HepG2 (cell line): ENCODE data around the gene HS3ST5. TPM values are rescaled to one million over a fixed set of nuclear protein-coding genes. Genes with fewer than 3 reads are reported as not detected.
A peak's percentile ranks its signal among the peaks of the same experiment; 100 is the strongest.

Experiments
- FOXP4 ChIP-seq: sonication (generic); formaldehyde crosslinking; IDR thresholded peaks from 2 replicates; pipeline ENCODE4 v1.4.0; 2020; ENCODE audit warnings: missing genetic modification reagents
- GATAD1 ChIP-seq: IDR thresholded peaks from 2 replicates; pipeline ENCODE4 v1.6.1; 2016; ENCODE audit warnings: missing genetic modification reagents, missing compliant biosample characterization
- MEIS1 ChIP-seq: sonication (generic); formaldehyde crosslinking; IDR thresholded peaks from 2 replicates; pipeline ENCODE4 v1.9.0; 2021; ENCODE audit warnings: mild to moderate bottlenecking, missing genetic modification reagents, moderate library complexity, borderline replicate concordance
- SKI ChIP-seq: fragments of 450-650 bp; IDR thresholded peaks from one replicate; pipeline ENCODE4 v1.6.1; 2018; ENCODE audit warnings: mild to moderate bottlenecking; ENCODE audit not compliant: partially characterized antibody
- TARDBP ChIP-seq: sonication (generic); formaldehyde crosslinking; IDR thresholded peaks from 2 replicates; pipeline ENCODE4 v1.8.0; 2022; ENCODE audit warnings: mild to moderate bottlenecking, missing genetic modification reagents
- XRCC5 ChIP-seq: fragments of 200-400 bp; formaldehyde crosslinking; optimal IDR thresholded peaks from 2 replicates; pipeline ENCODE3; 2017; ENCODE audit warnings: mild to moderate bottlenecking, low read length
- ZKSCAN8 ChIP-seq: IDR thresholded peaks from 2 replicates; pipeline ENCODE4 v1.6.1; 2016; ENCODE audit warnings: borderline replicate concordance, missing genetic modification reagents, missing compliant biosample characterization
- ZNF260 ChIP-seq: sonication (generic); formaldehyde crosslinking; IDR thresholded peaks from 2 replicates; pipeline ENCODE4 v1.4.0; 2020; ENCODE audit warnings: missing genetic modification reagents, low read depth, mild to moderate bottlenecking, borderline replicate concordance
- ZNF296 ChIP-seq: sonication (generic); formaldehyde crosslinking; conservative IDR thresholded peaks from 2 replicates; pipeline ENCODE4 v1.5.0; 2020; ENCODE audit warnings: mild to moderate bottlenecking, missing genetic modification reagents
- polyA plus RNA-seq, 8 experiments: library from polyadenylated mRNA; depleted of rRNA in 3 of 8; stranded (reverse) in 7 of 8; unstranded in 1 of 8; fragments of >200 nt; fragmentation: Illumina TruSeq in 4 of 8; extraction: Trizol in 4 of 8; gene quantifications; 2 replicates each; pipeline versions ENCODE4 v1.2.1 to v1.2.3, GENCODE V29; 2011 to 2016; ENCODE audit warnings: low read depth in 4 of 8, missing spikeins in 1 of 8, mixed read lengths in 1 of 8; ENCODE audit not compliant: insufficient read depth in 1 of 8
- total RNA-seq, 5 experiments: library from RNA; depleted of rRNA; stranded (reverse); fragments of >200 nt; fragmentation: Illumina TruSeq; extraction: Trizol; gene quantifications; 2 replicates each; pipeline ENCODE4 v1.2.3, GENCODE V29; 2016; ENCODE audit warnings: low read depth in 1 of 5
- TF ChIP-seq, protein P1 (sequence below): IDR thresholded peaks from 2 replicates; pipeline ENCODE4 v1.6.1; 2012; ENCODE audit warnings: low read depth, low read length, improper control_type of control experiment
- TF ChIP-seq, protein P2 (sequence below): sonication (generic); formaldehyde crosslinking; IDR thresholded peaks from 2 replicates; pipeline ENCODE4 v1.4.0; 2020; ENCODE audit warnings: missing genetic modification reagents, low read depth, mild to moderate bottlenecking, borderline replicate concordance

Gene HS3ST5
- total and polyA plus RNA-seq, 2 of the 13 experiments (the other 11 are each of a cell fraction or from before 2014, with no cell fraction given), result 1.1 to 1.6 TPM

DNA sequence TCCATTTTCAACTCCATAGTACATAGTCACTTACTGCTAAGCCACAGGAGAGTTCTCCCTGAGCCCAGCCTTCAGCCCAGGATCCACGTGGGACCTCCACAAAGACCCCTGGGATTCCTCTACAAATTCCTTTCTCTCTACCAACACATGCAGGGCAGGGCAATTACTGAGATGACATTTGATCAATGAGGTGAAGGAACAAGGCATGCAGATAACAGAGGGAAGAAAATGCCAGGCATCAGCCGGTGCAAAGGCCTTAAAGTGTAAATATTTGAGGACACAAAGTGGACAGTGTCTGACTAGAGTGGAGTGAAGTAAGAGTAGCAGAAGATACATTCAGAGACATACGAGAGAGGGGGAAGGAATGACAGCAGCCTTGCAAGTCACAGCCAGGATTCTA is 70.2 kb downstream of the HS3ST5 start (continued):
- peak; percentile 60 for TF ChIP-seq XRCC5
- no peak for TF ChIP-seq ZNF260 (CRISPR knock-in tag)
- 0 out of 2 replicates have a peak, but pooled peaks have one; percentile 47 for TF ChIP-seq TARDBP
- peak; percentile 53; the same call in 1 of the 2 replicates for TF ChIP-seq ZKSCAN8 (CRISPR knock-in tag)
- TF ChIP-seq ZNF296 (CRISPR knock-in tag), result no peak
- peak; percentile 27; the same call in 1 of the 2 replicates for TF ChIP-seq GATAD1 (CRISPR knock-in tag)
- TF ChIP-seq, protein P1, sequence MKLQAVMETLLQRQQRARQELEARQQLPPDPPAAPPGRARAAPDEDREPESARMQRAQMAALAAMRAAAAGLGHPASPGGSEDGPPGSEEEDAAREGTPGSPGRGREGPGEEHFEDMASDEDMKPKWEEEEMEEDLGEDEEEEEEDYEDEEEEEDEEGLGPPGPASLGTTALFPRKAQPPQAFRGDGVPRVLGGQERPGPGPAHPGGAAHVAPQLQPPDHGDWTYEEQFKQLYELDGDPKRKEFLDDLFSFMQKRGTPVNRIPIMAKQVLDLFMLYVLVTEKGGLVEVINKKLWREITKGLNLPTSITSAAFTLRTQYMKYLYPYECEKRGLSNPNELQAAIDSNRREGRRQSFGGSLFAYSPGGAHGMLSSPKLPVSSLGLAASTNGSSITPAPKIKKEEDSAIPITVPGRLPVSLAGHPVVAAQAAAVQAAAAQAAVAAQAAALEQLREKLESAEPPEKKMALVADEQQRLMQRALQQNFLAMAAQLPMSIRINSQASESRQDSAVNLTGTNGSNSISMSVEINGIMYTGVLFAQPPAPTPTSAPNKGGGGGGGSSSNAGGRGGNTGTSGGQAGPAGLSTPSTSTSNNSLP, result peak; percentile 22; the same call in 1 of the 2 replicates
- TF ChIP-seq FOXP4, result peak; percentile 75
- TF ChIP-seq SKI, result no peak
- TF ChIP-seq, protein P2, sequence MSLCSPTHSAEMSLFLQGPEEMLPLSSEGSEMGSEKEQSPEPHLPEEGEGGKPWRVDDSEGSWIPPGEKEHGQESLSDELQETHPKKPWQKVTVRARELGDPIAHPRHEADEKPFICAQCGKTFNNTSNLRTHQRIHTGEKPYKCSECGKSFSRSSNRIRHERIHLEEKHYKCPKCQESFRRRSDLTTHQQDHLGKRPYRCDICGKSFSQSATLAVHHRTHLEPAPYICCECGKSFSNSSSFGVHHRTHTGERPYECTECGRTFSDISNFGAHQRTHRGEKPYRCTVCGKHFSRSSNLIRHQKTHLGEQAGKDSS (CRISPR knock-in tag), result no peak
- TF ChIP-seq MEIS1 (CRISPR knock-in tag), result 0 out of 2 replicates have a peak, but pooled peaks have one; percentile 42
